HG03432 (cell line): ENCODE measurements around the gene HEPN1.

Experiments
- ATAC-seq: cut with Tn5 transposase; IDR thresholded peaks from one replicate; pipeline ENCODE4 v1.9.1; 2021; ENCODE audit warnings: mild to moderate bottlenecking, moderate library complexity; ENCODE audit not compliant: unreplicated experiment

HEPN1 gene

GRCh38 chr11:124899383-124900145 is 19.5 kb upstream of the HEPN1 start:
- no peak for ATAC-seq

GRCh38 chr11:124900464-124900863 is 18.6 kb upstream of the HEPN1 start:
- no peak for ATAC-seq

DNA sequence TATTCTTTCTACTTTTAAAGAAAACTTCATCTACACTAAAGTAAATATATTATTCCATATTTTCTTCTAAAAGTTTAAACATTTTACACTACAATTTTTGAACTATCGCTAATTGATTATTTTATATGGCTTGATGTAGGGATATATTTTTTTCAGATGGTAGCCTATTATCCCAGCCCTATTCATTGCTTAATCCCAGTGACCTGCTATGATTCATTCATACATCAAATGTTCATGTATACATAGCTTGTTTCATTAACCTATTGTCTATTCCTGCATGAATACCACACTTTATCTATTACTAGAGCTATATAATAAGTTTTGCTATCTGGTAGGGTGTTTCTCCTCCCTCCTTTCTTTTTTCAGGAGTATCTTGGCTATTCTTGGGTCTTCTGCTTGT is 16.4 kb upstream of the HEPN1 start:
- ATAC-seq = no peak

DNA sequence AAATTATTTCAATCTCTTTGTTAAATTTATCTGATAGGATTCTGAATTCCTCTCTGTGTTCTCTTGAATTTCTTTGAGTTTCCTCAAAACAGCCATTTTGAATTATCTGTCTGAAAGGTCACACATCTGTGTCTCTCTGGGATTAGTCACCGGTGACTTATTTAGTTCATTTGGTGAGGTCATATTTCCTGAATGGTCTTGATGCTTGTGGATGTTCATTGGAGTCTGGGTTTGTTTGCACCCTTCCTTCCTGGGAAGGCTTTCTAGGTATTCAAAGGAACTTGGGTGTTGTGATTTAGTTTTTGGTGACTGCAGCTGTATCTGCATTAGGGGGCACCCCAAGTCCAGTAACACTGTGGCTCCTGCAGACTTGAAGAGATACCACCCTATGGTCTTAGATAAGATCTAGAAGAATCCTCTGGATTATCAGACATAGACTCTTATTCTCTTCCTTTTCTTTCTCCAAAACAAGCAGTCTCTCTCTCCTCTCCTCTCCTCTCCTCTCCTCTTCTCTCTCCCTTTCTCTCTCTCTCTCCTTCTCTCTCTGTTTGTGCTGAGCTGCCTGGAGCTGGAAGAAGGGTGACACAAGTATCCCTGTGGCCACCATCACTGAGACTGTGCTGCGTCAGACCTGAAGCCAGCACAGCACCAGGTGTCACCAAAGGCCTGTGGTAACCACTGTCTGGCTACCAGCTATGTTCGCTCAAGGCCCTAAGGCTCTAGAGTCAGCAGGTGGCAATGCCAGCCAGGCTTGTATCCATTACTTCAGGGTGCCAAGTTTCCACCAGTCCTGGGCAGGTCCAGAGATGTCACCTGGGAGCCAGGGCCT is 3.3 kb upstream of the HEPN1 start:
- ATAC-seq = no peak

GRCh38 chr11:124916370-124916710 is 2.7 kb upstream of the HEPN1 start:
- no peak for ATAC-seq

DNA sequence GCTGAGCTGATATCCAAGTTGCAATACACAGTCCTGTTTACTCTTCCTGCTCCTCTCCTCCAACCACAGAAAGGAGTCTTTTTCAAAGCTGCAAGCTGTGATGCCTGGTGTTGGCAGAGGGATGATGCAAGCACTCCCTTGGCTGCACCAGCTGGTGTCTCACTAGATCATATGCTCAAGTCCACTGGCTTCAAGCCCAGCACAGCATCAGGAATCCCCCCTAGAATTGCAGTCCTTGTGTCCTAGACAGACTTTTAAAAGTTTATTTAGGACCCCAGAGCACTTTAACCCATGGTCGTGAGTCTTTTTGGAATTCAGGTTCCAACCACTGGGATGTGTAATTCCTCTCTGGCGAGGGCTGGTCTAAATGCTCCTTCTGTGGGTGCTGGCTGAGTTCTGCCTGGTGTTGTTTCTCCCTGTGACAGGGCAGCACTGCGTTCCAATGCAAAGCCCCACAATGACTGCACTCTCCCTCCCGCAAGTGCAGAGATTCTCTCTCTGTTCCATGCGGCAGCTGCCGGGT is 1.9 kb upstream of the HEPN1 start:
- no peak for ATAC-seq

- ATAC-seq = no peak
Measured at GRCh38 chr11:124919898-124920297, 848 bp downstream of the HEPN1 start.

GRCh38 chr11:124920356-124920755 is 1.3 kb downstream of the HEPN1 start:
- ATAC-seq = no peak

DNA sequence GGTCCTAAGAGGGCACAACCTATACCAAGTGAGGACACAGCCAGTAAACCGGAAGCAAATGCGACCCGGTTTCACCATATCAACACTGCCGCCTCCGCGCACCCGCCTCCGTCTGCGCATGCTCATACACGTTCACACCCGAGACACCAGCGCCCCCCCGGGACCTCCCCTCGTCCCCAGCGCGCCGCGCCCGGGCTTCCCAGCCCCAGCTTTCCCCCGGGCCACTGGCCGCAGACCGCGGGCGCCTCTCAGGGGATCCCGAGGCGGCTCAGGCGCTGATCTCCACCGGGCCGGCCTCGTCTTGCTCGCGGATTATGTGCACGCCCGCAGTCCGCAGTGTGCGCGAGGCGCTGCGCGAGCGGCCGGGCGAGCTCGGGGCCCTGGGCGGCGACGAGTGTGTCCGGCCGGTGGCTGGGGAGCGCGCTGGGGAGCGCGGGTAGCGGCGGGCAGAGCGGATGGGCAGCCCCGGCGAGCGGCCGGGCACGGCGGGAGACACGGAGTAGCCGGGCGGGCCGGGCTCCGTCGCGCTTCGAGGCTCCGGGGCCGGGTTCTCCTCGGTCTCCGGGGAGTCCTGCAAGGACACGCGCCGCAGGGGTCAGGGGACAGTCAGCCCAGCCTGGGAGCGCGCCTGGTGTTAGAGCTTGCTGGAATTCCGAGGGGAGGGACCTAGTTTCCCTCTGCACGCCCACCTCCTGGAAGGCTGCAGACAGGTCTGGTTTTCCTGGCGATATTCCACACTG is 2.0 kb downstream of the HEPN1 start:
- ATAC-seq = peak; percentile 76

GRCh38 chr11:124922831-124923230 is 3.8 kb downstream of the HEPN1 start:
- no peak for ATAC-seq

DNA sequence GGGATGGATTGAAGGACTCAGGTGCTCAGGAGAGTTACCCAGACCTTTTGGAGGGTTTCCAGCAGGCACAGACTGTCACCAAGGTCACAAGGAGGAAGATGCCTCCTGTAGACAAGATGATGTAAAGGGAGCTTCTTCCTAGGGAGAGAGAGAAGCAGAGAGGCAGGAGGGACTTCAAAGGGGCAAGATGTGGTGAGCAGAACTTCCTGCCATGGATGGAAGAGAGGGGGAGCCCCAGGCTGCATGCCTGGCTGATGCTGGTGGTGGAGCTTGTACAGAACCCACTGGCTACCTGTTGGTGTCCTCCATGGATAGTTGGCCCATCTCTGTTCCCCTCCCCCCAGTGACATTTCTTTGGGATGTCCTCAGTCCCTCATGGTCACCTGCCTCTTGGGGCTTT is 4.2 kb downstream of the HEPN1 start:
- ATAC-seq = no peak

DNA sequence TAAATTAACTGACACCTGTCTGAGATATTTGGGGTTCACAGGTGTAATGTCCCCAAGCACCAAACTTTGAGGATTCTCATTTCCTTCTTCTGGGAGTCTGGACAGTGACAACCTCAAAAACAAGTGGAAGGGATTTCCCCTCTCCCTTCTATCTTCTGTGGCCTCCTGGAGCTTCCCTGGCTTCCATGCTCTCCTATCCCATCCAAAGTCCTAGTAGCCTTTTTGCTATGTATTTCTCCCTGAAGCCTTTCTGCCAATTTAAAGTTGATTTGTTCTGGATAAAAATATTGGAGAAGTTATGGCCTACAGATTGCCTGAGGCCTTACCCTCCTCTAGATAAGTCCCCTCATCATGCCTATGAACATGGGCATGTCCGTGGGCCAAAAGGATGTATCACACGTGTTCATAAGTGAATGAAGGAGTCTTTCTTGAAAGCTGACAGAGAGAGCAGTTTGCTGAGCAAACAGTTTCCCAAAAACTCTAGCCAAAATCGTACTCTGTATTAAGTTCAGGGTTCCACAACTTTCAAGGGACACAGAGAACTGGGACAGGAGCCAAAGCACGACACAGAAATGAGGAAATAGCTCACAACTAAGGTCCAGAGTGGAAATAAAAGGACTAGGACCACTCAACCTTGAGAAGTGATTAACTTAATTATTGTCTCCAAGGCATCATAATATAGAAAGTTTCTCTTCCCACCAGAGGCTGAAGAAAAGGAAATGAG is 10.1 kb downstream of the HEPN1 start:
- no peak for ATAC-seq

DNA sequence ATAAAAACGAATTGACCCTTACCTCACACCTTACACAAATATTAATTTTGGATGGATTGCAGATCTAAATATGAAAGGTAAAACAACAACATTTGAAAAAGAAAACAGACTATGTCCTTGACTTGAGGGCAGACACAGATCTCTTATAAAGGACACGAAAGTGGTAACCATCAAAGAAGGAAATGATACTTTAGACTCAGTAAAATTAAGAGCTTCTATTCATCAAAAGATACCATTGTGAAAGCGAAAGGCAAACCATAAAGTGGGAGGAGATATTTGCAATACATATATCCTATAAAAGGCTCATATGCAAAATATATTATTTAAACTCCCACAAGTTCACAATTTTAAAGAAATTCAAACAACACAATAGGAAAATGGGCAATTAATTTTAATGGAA is 11.7 kb downstream of the HEPN1 start:
- ATAC-seq = peak; percentile 93

- ATAC-seq = no peak
Measured at GRCh38 chr11:124934862-124935547, 16.0 kb downstream of the HEPN1 start.

DNA sequence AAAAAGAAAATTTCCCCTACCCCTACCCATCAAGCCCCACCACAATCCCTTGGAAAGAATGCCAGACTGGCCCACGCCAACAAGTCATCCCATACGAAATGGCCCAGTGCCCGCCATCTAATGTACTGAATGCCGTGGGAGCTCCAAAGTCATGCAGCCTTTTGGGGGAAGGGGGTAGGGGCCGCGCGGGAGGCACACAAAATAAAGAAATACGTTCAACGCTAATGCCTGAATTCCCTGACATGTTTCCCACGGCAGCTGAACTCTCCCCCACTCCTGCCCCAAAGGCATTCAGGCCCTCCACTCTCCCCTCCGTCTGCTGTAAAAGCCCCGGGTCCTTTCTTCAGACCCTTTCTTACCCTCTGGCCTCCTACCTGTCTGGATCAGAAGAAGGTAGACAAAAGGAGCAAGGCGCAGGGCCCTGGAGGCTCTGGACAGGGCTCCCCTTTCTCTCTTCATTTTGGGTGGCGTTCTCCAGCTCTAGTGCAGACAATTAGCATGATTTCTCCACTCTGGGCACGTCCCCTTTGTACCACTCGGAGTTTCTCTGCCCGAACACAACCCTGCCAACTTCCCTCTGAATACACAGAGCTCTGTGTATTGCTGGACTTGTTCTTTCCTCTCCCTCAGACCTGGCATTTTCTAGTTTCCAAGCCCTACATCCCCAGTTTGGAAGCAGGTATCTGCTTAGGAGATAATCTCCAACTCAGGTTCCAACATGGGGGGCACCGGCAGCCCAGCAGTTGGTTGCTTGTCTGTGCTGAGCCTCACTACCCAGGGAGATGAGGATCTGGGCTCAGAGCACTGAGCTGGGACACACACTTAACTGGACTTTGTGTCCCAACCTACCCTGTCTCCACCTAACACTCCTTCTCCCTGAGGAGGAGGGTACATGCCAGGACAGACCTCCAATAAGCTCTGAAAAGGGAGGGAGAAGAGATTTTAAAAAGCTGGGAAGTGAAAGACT is 16.8 kb downstream of the HEPN1 start, which contains the start of gene HEPACAM:
TSS of gene HEPACAM (minus strand) at position 500 of the 967 bp plus-strand sequence. CDS start at position 459, 41 bp downstream.
- no peak for ATAC-seq

- no peak for ATAC-seq
Measured at GRCh38 chr11:124937336-124937935, 18.4 kb downstream of the HEPN1 start.

- ATAC-seq = no peak
Measured at GRCh38 chr11:124938206-124938765, 19.2 kb downstream of the HEPN1 start.

- no peak for ATAC-seq
Measured at GRCh38 chr11:124938970-124939369, 19.9 kb downstream of the HEPN1 start.
